Activated naive CD8-positive, alpha-beta T cell treated with anti-CD3 and anti-CD28 coated beads, Interleukin-2, amount 10 ng/mL, durations not matched to agents 7 days and 5 days (primary cell): Measurements from ENCODE around the gene GGTA1. TPM values are rescaled to one million over a fixed set of nuclear protein-coding genes. Genes with fewer than 3 reads are reported as not detected.
"Not testable (repeated sequence)": the region's sequence is repeated elsewhere in the genome, so short reads cannot be mapped to it uniquely, and the experiment has no call there.

ENCODE experiments used
- ATAC-seq: fragments of 150-1000 bp; cut with Tn5 transposase; one replicate; pipeline ENCODE4 v1.10.0; 2021; ENCODE audit warnings: low read depth, moderate library complexity
- POLR2A ChIA-PET: fragments of 350-600 bp; sonication (Branson Sonifier 250); formaldehyde crosslinking; loops from one replicate; lab custom pipeline; 2021; ENCODE audit warnings: antibody characterized with exemption; lab: Charles Lee
- DNase-seq: peaks from one replicate; pipeline ENCODE4 v3.0.0; 2021
- H3K27ac Mint-ChIP-seq: one replicate; pipeline ENCODE4 v1.8.0; 2022; ENCODE audit warnings: mild to moderate bottlenecking, mixed read lengths
- H3K27me3 Mint-ChIP-seq: one replicate; pipeline ENCODE4 v1.8.0; 2022; ENCODE audit warnings: mild to moderate bottlenecking, moderate library complexity, mixed read lengths
- H3K36me3 Mint-ChIP-seq: one replicate; pipeline ENCODE4 v1.8.0; 2021; ENCODE audit warnings: mild to moderate bottlenecking, mixed read lengths
- H3K4me1 Mint-ChIP-seq: one replicate; pipeline ENCODE4 v1.8.0; 2021; ENCODE audit warnings: mixed read lengths
- H3K4me3 Mint-ChIP-seq: one replicate; pipeline ENCODE4 v1.8.0; 2022; ENCODE audit warnings: mild to moderate bottlenecking, moderate library complexity, mixed read lengths
- H3K9me3 Mint-ChIP-seq: one replicate; pipeline ENCODE4 v1.8.0; 2021; ENCODE audit warnings: mixed read lengths
- total RNA-seq, 2 experiments: library from RNA; stranded (reverse); gene quantifications; one replicate each; pipeline ENCODE4 v1.2.3, GENCODE V29; 2021

GGTA1 gene
- total RNA-seq, 2 experiments from 2014 or later, result not detected

GRCh38 chr9:121441165-121441564 is 58.5 kb downstream of the GGTA1 start:
- Mint-ChIP-seq H3K4me3 (no peak overlapping the region), H3K9me3 (no peaks in the 10 kb centered on the region), H3K36me3 (no peaks in the 10 kb centered on the region), H3K27ac (no peak overlapping the region), H3K4me1 (no peaks in the 10 kb centered on the region), H3K27me3 (peaks cover 32% of the 10 kb centered on the region)
- DNase-seq (no peak), ATAC-seq (no peak)
- POLR2A ChIA-PET, result interaction anchor here (0.6 kb wide), 1 partner anchor 114 kb away, joined by 3 read pairs; no protein-coding TSS in a partner anchor

- DNase-seq, result no peak
- no peaks in the 10 kb centered on the region for H3K9me3 Mint-ChIP-seq
Observed at GRCh38 chr9:121439711-121440664, 59.7 kb downstream of the GGTA1 start.

GRCh38 chr9:121439016-121439415 is 60.6 kb downstream of the GGTA1 start:
- no peak for ATAC-seq
- no peaks in the 10 kb centered on the region for H3K36me3 Mint-ChIP-seq
- POLR2A ChIA-PET, result no interaction called here
- H3K9me3 Mint-ChIP-seq, result no peaks in the 10 kb centered on the region
- H3K27me3 Mint-ChIP-seq, result peaks cover 22% of the 10 kb centered on the region
- no peak overlapping the region for H3K27ac Mint-ChIP-seq
- no peak overlapping the region for H3K4me3 Mint-ChIP-seq
- H3K4me1 Mint-ChIP-seq, result no peaks in the 10 kb centered on the region
- no peak for DNase-seq

More at GRCh38 chr9:121439711-121440664, 59.7 kb downstream of the GGTA1 start:
- ATAC-seq, result no peak
- no peaks in the 10 kb centered on the region for H3K36me3 Mint-ChIP-seq
- H3K27ac Mint-ChIP-seq, result no peak overlapping the region
- H3K4me1 Mint-ChIP-seq, result no peaks in the 10 kb centered on the region
- peaks cover 25% of the 10 kb centered on the region for H3K27me3 Mint-ChIP-seq
- H3K4me3 Mint-ChIP-seq, result no peak overlapping the region
- POLR2A ChIA-PET, result no interaction called here

GRCh38 chr9:121437891-121438290 is 61.8 kb downstream of the GGTA1 start:
- no peaks in the 10 kb centered on the region for H3K36me3 Mint-ChIP-seq
- H3K27me3 Mint-ChIP-seq, result peaks cover 20% of the 10 kb centered on the region
- H3K4me1 Mint-ChIP-seq, result no peaks in the 10 kb centered on the region
- no peak overlapping the region for H3K27ac Mint-ChIP-seq
- no peaks in the 10 kb centered on the region for H3K9me3 Mint-ChIP-seq
- ATAC-seq, result no peak
- H3K4me3 Mint-ChIP-seq, result no peak overlapping the region
- POLR2A ChIA-PET, result no interaction called here
- DNase-seq, result no peak

DNA sequence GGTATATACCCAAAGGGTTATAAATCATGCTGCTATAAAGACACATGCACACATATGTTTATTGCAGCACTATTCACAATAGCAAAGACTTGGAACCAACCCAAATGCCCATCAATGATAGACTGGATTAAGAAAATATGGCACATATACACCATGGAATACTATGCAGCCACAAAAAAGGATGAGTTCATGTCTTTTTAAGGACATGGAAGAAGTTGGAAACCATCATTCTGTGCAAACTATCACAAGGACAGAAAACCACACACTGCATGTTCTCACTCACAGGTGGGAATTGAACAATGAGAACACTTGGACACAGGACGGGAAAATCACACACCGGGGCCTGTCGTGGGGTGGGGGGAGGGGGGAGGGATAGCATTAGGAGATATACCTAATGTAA is 62.6 kb downstream of the GGTA1 start:
- H3K36me3 Mint-ChIP-seq, ATAC-seq, DNase-seq, H3K27ac Mint-ChIP-seq, POLR2A ChIA-PET, H3K4me1 Mint-ChIP-seq, H3K9me3 Mint-ChIP-seq, H3K4me3 Mint-ChIP-seq: not testable (repeated sequence)
- peaks cover 16% of the 10 kb centered on the region for H3K27me3 Mint-ChIP-seq

GRCh38 chr9:121434969-121435368 is 64.7 kb downstream of the GGTA1 start:
- no peaks in the 10 kb centered on the region for H3K4me1 Mint-ChIP-seq
- POLR2A ChIA-PET, result no interaction called here
- H3K36me3 Mint-ChIP-seq, result no peaks in the 10 kb centered on the region
- no peak overlapping the region for H3K27ac Mint-ChIP-seq
- H3K27me3 Mint-ChIP-seq, result peaks cover 15% of the 10 kb centered on the region
- ATAC-seq (no peak), DNase-seq (no peak)
- no peak overlapping the region for H3K4me3 Mint-ChIP-seq
- H3K9me3 Mint-ChIP-seq, result no peaks in the 10 kb centered on the region

GRCh38 chr9:121427899-121428298 is 71.7 kb downstream of the GGTA1 start:
- Mint-ChIP-seq H3K27me3 (peaks cover 25% of the 10 kb centered on the region), H3K27ac (no peak overlapping the region), H3K9me3 (peaks cover 4% of the 10 kb centered on the region), H3K36me3 (peaks cover 2% of the 10 kb centered on the region), H3K4me1 (no peaks in the 10 kb centered on the region), H3K4me3 (no peak overlapping the region)
- POLR2A ChIA-PET, result no interaction called here
- DNase-seq, result no peak
- ATAC-seq, result no peak

GRCh38 chr9:121424024-121424432 is 75.6 kb downstream of the GGTA1 start:
- no peak overlapping the region for H3K4me3 Mint-ChIP-seq
- peaks cover 28% of the 10 kb centered on the region for H3K27me3 Mint-ChIP-seq
- H3K9me3 Mint-ChIP-seq, result peaks cover 4% of the 10 kb centered on the region
- DNase-seq (no peak), ATAC-seq (no peak)
- H3K4me1 Mint-ChIP-seq, result no peaks in the 10 kb centered on the region
- no peak overlapping the region for H3K27ac Mint-ChIP-seq
- POLR2A ChIA-PET, result no interaction called here
- H3K36me3 Mint-ChIP-seq, result peaks cover 2% of the 10 kb centered on the region

- H3K27ac Mint-ChIP-seq, result no peak overlapping the region
Observed at GRCh38 chr9:121411993-121412392, 87.7 kb downstream of the GGTA1 start.

DNA sequence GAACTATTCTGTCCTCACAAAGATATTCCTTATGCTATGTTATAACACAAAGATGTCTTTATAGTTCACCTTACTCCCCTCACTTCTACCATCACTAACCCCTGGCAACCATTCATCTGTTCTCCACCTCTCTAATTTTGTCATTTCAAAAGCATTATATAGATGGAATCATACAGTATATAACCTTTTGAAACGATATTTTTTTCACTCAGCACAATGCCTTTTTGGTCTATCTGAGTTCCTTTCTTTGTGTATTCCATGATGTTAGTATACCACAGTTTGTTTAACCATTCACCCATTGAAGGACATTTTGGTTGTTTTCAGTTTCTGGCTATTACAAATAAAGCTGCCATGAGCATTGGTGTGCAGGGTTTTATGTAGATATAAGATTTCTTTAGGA is 93.7 kb downstream of the GGTA1 start:
- POLR2A ChIA-PET, result no interaction called here
- Mint-ChIP-seq H3K27ac (no peak overlapping the region), H3K4me1 (no peaks in the 10 kb centered on the region), H3K27me3 (peaks cover 2% of the 10 kb centered on the region), H3K9me3 (peaks cover 4% of the 10 kb centered on the region), H3K36me3 (no peaks in the 10 kb centered on the region), H3K4me3 (no peak overlapping the region)
- no peak for DNase-seq
- no peak for ATAC-seq

More at GRCh38 chr9:121411993-121412392, 87.7 kb downstream of the GGTA1 start:
- Mint-ChIP-seq H3K36me3 (no peaks in the 10 kb centered on the region), H3K4me3 (no peak overlapping the region), H3K27me3 (peaks cover 11% of the 10 kb centered on the region), H3K4me1 (no peaks in the 10 kb centered on the region), H3K9me3 (no peaks in the 10 kb centered on the region)
- POLR2A ChIA-PET, result no interaction called here
- ATAC-seq, result no peak
- no peak for DNase-seq

Other genes with a start within 250 kb of the GGTA1 start
- 1 to 10 TPM; 8.0 to 9.6 TPM for gene GSN, start 231.7 kb downstream of the GGTA1 start, total RNA-seq
- 10 to 100 TPM; 87.4 to 95.4 TPM for gene STOM, start 129.6 kb downstream of the GGTA1 start, total RNA-seq
- gene DAB2IP, start 151.8 kb upstream of the GGTA1 start, total RNA-seq, result under 1 TPM; 0.20 to 0.25 TPM